Kidney (tissue), 14 donors: Measurements from ENCODE around the gene UBA5. TPM values are rescaled to one million over a fixed set of nuclear protein-coding genes. Genes with fewer than 3 reads are reported as not detected.

ENCODE experiments used
- DNase-seq, 5 donors: peaks; one replicate each; pipeline ENCODE4 v3.0.0-alpha.2; 2013 to 2020
- FAIRE-seq: peaks from 2 replicates; lab custom pipeline; 2012; peaks lifted over from hg19 to GRCh38; lab: Jason Lieb, UNC
- H3K27ac ChIP-seq, 2 donors: one replicate each; pipeline ENCODE4 v1.7.0; 2013; ENCODE audit warnings: low read depth in 2 of 2, low read length in 2 of 2, inconsistent platforms in 1 of 2
- H3K27me3 ChIP-seq: one replicate; pipeline ENCODE4 v1.7.1; 2013; ENCODE audit warnings: low read length, inconsistent platforms; ENCODE audit not compliant: control insufficient read depth, insufficient read depth
- H3K36me3 ChIP-seq, 3 donors: one replicate each; pipeline versions ENCODE4 v1.7.0 to v1.7.1; 2013; ENCODE audit warnings: low read length in 3 of 3, control low read depth in 1 of 3, inconsistent platforms in 1 of 3; ENCODE audit not compliant: insufficient read depth in 3 of 3, control insufficient read depth in 2 of 3
- H3K4me1 ChIP-seq, 3 donors: one replicate each; pipeline versions ENCODE4 v1.7.0 to v1.7.1; 2013; ENCODE audit warnings: low read length in 3 of 3, inconsistent platforms in 1 of 3, low read depth in 1 of 3; ENCODE audit not compliant: control insufficient read depth in 2 of 3, insufficient read depth in 2 of 3
- H3K4me3 ChIP-seq, 3 donors: one replicate each; pipeline versions ENCODE4 v1.7.0 to v1.8.1; 2013; ENCODE audit warnings: low read length in 3 of 3, control low read depth in 1 of 3, inconsistent platforms in 1 of 3
- H3K9ac ChIP-seq, 3 donors: one replicate each; pipeline versions ENCODE4 v1.7.0 to v1.7.1; 2013; ENCODE audit warnings: low read length in 3 of 3, control low read depth in 1 of 3, inconsistent platforms in 1 of 3
- H3K9me3 ChIP-seq, 3 donors: one replicate each; pipeline versions ENCODE4 v1.7.0 to v1.7.1; 2013; ENCODE audit warnings: low read length in 3 of 3, control low read depth in 1 of 3, inconsistent platforms in 1 of 3; ENCODE audit not compliant: control insufficient read depth in 2 of 3, insufficient read depth in 1 of 3
- CTCF ChIP-seq: IDR thresholded peaks from 3 replicates; pipeline ENCODE4 v1.5.1; 2012; ENCODE audit warnings: mild to moderate bottlenecking, moderate library complexity, borderline replicate concordance; ENCODE audit not compliant: insufficient read depth; ENCODE audit errors: extremely low read depth
- intact Hi-C: fragments of 100-400 bp; cut with DNase I; formaldehyde crosslinking; loops from one replicate; pipeline ENCODE4 v1.11.1; 2022
- polyA plus RNA-seq: library from polyadenylated mRNA; stranded (reverse); fragments of 350-450 nt; fragmentation: Illumina TruSeq; extraction: RNeasy Lipid Tissue Mini Kit (QIAGEN cat#74804); gene quantifications from one replicate; pipeline ENCODE4 v1.2.3, GENCODE V29; 2014; ENCODE audit warnings: low read depth, low replicate concordance; ENCODE audit not compliant: insufficient read depth
- total RNA-seq: library from RNA; stranded (reverse); fragmentation: NEBNext Ultra II Directional; extraction: Animal tissue kit (Norgen Biotek cat#: 25700); gene quantifications from one replicate; pipeline ENCODE4 v1.2.1, GENCODE V29; 2021
- donor health status: control.
- donor health status: control.
- donor health status: control.
- donor health status: control.
- donor health status: control.
- donor health status: DM: yes; HTN: yes; CAD: no.
- donor health status: Normal renal cell carcinoma (clear cell type).

The UBA5 gene
- total and polyA plus RNA-seq, 2 donors from 2014 or later = 32.1 to 45.1 TPM

DNA sequence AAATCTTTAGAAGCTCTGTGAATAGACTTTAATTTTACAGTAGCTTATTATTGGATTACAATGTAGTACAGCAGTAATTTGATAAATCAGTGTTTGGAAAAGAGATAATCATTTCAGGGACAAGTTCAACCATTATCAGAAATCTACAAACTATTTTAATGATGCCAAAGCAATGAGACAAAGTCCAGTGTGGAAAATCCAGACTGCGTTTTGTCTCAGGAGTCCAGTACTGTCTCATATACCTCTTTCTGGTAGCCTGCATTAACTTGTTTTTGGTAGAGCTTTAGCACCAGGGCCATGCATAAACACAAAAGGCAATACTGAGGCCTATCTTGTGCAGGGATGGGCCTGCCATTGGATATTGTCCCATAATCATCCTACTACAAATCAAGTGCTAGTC is 43.3 kb upstream of the UBA5 start:
- no peaks in the 10 kb centered on the region for H3K4me1 ChIP-seq
- H3K27ac ChIP-seq = no peak overlapping the region
- no peak overlapping the region for H3K9ac ChIP-seq
- H3K27me3 ChIP-seq = no peaks in the 10 kb centered on the region
- DNase-seq (no peak), FAIRE-seq (no peak)
- peaks cover 0 to 17% (median 6%) of the 10 kb centered on the region in 3 donors for H3K36me3 ChIP-seq
- no peak for TF ChIP-seq CTCF
- H3K9me3 ChIP-seq = no peaks in the 10 kb centered on the region
- no peak overlapping the region for H3K4me3 ChIP-seq
- intact Hi-C loops = no loop called here

DNA sequence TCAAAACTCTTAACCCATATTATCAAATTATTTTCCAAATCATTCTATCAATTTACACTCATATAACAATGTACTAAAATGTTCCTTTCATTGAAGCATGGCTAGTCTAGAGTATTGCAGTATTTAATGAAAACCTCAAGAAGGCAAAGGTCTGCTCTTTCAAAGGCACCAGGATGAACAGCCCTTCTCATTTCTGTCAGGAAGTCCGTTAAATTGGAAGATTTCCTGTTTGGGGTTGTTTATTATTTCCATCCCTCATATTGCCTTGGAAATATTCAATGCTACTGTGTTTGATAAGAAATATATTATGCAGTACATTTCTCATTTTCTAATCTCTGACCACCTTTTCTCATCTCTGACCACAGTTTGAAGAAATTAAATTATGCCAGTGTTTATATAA is 38.0 kb upstream of the UBA5 start:
- TF ChIP-seq CTCF = no peak
- Histone ChIP-seq H3K27me3 (no peaks in the 10 kb centered on the region), H3K36me3 (peaks cover 0 to 17% (median 14%) of the 10 kb centered on the region in 3 donors), H3K9ac (no peak overlapping the region), H3K4me3 (no peak overlapping the region), H3K4me1 (no peaks in the 10 kb centered on the region), H3K27ac (no peak overlapping the region), H3K9me3 (no peaks in the 10 kb centered on the region)
- FAIRE-seq (no peak), DNase-seq (no peak)
- intact Hi-C loops = no loop called here

- no peaks in the 10 kb centered on the region for H3K4me1 ChIP-seq
- H3K9me3 ChIP-seq = no peaks in the 10 kb centered on the region
- no peak overlapping the region for H3K27ac ChIP-seq
- no peak for TF ChIP-seq CTCF
- H3K36me3 ChIP-seq = peaks cover 0 to 14% (median 12%) of the 10 kb centered on the region in 3 donors
- FAIRE-seq = no peak
- intact Hi-C loops = no loop called here
- H3K27me3 ChIP-seq = no peaks in the 10 kb centered on the region
- no peak overlapping the region for H3K4me3 ChIP-seq
- no peak for DNase-seq
- H3K9ac ChIP-seq = no peak overlapping the region
Measured at GRCh38 chr3:132622761-132623160, 37.4 kb upstream of the UBA5 start.

DNA sequence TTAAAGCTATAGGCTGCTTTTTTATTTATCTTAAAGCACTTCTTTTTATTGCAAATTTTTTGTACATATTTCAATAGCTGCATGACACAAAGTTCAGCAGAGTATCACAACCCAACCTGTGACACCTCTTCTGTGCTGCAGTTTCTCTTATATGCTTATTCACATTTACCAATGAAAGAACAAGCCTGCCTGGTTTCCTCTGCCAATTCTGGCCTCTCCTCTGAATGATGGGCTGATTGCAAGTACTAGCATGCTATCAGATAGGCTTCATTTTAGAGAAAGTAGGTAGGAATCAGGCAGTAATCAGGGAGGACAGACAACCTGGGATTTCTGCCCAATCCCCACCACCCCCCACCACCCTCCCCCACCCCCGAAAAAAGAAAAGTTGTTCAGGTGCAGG is 36.5 kb upstream of the UBA5 start:
- intact Hi-C loops = no loop called here
- Histone ChIP-seq H3K27me3 (no peaks in the 10 kb centered on the region), H3K4me1 (no peaks in the 10 kb centered on the region), H3K36me3 (peaks cover 0 to 18% (median 16%) of the 10 kb centered on the region in 3 donors), H3K9ac (no peak overlapping the region), H3K4me3 (no peak overlapping the region), H3K27ac (no peak overlapping the region), H3K9me3 (no peaks in the 10 kb centered on the region)
- DNase-seq = no peak
- no peak for TF ChIP-seq CTCF
- no peak for FAIRE-seq
